Esophagus squamous epithelium (tissue), 4 donors: Measurements from ENCODE around the gene SH3PXD2B.
"Not testable (repeated sequence)": the region's sequence is repeated elsewhere in the genome, so short reads cannot be mapped to it uniquely, and the experiment has no call there.

Experiments used
- POLR2A ChIP-seq, 4 donors: fragments of 450-650 bp; IDR thresholded peaks; one replicate each; pipeline ENCODE4 v1.6.1; 2017; ENCODE audit warnings: antibody characterized with exemption in 4 of 4, mild to moderate bottlenecking in 4 of 4, moderate library complexity in 3 of 4
- TF ChIP-seq, protein P1 (sequence below), 6 experiments: fragments of 450-650 bp in 4 of 6; fragments of 200-600 bp in 2 of 6; sonication (generic) in 2 of 6; IDR thresholded peaks; one replicate each; pipeline ENCODE4 v1.5.1; 2016 to 2019; ENCODE audit warnings: antibody characterized with exemption in 6 of 6, mild to moderate bottlenecking in 4 of 6, moderate library complexity in 4 of 6

DNA sequence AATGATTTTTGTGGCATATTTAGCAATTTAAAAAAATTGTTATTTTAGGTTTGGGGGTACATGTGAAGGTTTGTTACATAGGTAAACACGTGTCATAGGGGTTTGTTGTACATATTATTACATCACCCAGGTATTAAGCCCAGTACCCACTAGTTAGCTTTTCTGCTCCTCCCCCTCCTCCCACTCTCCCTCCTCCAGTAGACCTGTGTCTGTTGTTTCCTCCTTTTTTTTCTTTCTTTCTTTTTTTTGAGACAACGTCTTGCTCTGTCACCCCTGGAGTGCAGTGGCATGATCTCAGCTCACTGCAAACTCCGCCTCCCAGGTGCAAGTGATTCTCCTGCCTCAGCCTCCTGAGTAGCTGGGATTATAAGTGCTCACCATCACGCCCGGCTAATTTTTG, 162.5 kb downstream of the SH3PXD2B start:
- TF ChIP-seq, protein P1, sequence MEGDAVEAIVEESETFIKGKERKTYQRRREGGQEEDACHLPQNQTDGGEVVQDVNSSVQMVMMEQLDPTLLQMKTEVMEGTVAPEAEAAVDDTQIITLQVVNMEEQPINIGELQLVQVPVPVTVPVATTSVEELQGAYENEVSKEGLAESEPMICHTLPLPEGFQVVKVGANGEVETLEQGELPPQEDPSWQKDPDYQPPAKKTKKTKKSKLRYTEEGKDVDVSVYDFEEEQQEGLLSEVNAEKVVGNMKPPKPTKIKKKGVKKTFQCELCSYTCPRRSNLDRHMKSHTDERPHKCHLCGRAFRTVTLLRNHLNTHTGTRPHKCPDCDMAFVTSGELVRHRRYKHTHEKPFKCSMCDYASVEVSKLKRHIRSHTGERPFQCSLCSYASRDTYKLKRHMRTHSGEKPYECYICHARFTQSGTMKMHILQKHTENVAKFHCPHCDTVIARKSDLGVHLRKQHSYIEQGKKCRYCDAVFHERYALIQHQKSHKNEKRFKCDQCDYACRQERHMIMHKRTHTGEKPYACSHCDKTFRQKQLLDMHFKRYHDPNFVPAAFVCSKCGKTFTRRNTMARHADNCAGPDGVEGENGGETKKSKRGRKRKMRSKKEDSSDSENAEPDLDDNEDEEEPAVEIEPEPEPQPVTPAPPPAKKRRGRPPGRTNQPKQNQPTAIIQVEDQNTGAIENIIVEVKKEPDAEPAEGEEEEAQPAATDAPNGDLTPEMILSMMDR (IDR thresholded peaks at IDR 0.05) = not testable (repeated sequence)
- not testable (repeated sequence) for TF ChIP-seq POLR2A (IDR thresholded peaks at IDR 0.05)
